Ishikawa (cell line): ENCODE data around the gene ARG2.

Experiments
- CEBPB ChIP-seq: IDR thresholded peaks from 2 replicates; pipeline ENCODE4 v1.6.1; 2012
- CREB1 ChIP-seq: IDR thresholded peaks from 2 replicates; pipeline ENCODE4 v1.6.1; 2012; ENCODE audit warnings: low read depth
- EGR1 ChIP-seq: IDR thresholded peaks from 2 replicates; pipeline ENCODE4 v1.6.1; 2012
- EP300 ChIP-seq: IDR thresholded peaks from 2 replicates; pipeline ENCODE4 v1.6.1; 2012; ENCODE audit warnings: borderline replicate concordance
- FOXM1 ChIP-seq: IDR thresholded peaks from 2 replicates; pipeline ENCODE4 v1.6.1; 2012; ENCODE audit warnings: low read depth, borderline replicate concordance
- NFIC ChIP-seq: IDR thresholded peaks from 2 replicates; pipeline ENCODE4 v1.6.1; 2012
- RAD21 ChIP-seq: IDR thresholded peaks from 2 replicates; pipeline ENCODE4 v1.6.1; 2012; ENCODE audit warnings: low read depth
- TAF1 ChIP-seq: IDR thresholded peaks from 2 replicates; pipeline ENCODE4 v1.6.1; 2012; ENCODE audit warnings: low read depth, mild to moderate bottlenecking
- TCF12 ChIP-seq: IDR thresholded peaks from 2 replicates; pipeline ENCODE4 v1.6.1; 2012; ENCODE audit warnings: low read depth
- TEAD4 ChIP-seq: IDR thresholded peaks from 2 replicates; pipeline ENCODE4 v1.6.1; 2012
- YY1 ChIP-seq: IDR thresholded peaks from 2 replicates; pipeline ENCODE4 v1.6.1; 2012; ENCODE audit warnings: low read depth
- ZBTB7A ChIP-seq: IDR thresholded peaks from 2 replicates; pipeline ENCODE4 v1.6.1; 2012; ENCODE audit warnings: low read depth
- TF ChIP-seq, protein P1 (sequence below): IDR thresholded peaks from 2 replicates; pipeline ENCODE4 v1.6.1; 2012
- TF ChIP-seq, protein P2 (sequence below): IDR thresholded peaks from 2 replicates; pipeline ENCODE4 v1.6.1; 2012; ENCODE audit warnings: low read depth, mild to moderate bottlenecking
- TF ChIP-seq, protein P3 (sequence below): IDR thresholded peaks from 2 replicates; pipeline ENCODE4 v1.6.1; 2012

Gene ARG2

DNA sequence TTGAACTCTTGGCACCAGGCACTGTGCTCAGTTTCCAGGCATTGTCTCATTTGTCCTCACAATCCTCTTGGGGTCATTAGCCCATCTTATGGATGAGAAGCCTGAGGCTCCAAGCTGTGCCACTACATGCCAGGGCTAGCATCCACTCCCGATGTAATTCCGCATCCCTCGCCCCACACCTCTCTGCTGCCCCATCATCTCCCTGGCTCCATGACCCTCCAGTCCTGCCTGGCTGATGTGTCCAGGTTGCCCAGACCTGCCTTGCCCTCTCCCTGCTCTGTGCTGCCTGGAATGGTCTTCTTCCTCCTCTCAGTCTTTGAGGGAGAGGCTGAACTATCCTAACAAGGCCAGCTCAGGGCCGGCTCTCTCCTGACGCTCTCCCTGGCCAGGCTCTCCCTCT lies 47.1 kb upstream of the ARG2 start:
- TF ChIP-seq TAF1 (no peak), ZBTB7A (no peak), CEBPB (no peak), FOXM1 (no peak), YY1 (no peak), CREB1 (no peak), TEAD4 (no peak), NFIC (no peak), RAD21 (no peak), EGR1 (no peak), TCF12 (no peak), EP300 (no peak)
- TF ChIP-seq, protein P1, sequence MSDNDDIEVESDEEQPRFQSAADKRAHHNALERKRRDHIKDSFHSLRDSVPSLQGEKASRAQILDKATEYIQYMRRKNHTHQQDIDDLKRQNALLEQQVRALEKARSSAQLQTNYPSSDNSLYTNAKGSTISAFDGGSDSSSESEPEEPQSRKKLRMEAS, result no peak
- TF ChIP-seq, protein P2, sequence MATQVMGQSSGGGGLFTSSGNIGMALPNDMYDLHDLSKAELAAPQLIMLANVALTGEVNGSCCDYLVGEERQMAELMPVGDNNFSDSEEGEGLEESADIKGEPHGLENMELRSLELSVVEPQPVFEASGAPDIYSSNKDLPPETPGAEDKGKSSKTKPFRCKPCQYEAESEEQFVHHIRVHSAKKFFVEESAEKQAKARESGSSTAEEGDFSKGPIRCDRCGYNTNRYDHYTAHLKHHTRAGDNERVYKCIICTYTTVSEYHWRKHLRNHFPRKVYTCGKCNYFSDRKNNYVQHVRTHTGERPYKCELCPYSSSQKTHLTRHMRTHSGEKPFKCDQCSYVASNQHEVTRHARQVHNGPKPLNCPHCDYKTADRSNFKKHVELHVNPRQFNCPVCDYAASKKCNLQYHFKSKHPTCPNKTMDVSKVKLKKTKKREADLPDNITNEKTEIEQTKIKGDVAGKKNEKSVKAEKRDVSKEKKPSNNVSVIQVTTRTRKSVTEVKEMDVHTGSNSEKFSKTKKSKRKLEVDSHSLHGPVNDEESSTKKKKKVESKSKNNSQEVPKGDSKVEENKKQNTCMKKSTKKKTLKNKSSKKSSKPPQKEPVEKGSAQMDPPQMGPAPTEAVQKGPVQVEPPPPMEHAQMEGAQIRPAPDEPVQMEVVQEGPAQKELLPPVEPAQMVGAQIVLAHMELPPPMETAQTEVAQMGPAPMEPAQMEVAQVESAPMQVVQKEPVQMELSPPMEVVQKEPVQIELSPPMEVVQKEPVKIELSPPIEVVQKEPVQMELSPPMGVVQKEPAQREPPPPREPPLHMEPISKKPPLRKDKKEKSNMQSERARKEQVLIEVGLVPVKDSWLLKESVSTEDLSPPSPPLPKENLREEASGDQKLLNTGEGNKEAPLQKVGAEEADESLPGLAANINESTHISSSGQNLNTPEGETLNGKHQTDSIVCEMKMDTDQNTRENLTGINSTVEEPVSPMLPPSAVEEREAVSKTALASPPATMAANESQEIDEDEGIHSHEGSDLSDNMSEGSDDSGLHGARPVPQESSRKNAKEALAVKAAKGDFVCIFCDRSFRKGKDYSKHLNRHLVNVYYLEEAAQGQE, result no peak
- TF ChIP-seq, protein P3, sequence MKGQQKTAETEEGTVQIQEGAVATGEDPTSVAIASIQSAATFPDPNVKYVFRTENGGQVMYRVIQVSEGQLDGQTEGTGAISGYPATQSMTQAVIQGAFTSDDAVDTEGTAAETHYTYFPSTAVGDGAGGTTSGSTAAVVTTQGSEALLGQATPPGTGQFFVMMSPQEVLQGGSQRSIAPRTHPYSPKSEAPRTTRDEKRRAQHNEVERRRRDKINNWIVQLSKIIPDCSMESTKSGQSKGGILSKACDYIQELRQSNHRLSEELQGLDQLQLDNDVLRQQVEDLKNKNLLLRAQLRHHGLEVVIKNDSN, result no peak

DNA sequence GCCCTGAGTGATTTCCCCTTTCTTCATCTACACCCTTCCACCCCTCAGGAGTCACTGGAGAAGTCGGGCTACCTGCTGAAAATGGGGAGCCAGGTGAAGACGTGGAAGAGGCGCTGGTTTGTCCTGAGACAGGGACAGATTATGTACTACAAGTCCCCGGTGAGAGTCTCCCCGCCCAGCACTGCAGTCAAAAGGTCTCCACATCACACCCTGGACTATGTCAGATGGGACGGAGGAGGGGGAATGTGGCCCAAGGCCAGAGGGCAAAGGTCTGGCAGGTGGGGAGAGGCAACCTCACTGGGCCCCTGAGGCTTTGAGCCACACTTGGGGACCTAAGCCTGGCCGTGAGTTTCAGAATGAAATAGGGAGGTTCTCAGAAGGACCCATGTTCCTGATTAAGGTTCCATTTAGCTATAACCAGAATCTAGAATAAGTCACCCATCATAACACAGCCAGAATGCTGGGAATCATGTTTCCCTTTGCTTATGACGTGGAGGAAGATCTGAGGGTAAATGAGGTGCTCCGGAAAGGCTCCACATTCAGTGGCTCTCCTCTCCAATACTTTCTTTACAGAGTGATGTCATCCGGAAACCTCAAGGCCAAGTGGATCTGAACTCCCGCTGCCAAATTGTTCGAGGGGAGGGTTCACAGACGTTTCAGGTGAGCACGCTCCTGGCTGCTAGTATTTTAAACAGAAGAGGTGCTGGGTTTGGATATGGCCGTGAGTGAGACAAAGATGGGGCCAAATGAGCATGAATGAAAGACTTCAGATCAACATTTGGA lies 46.3 kb upstream of the ARG2 start:
- TF ChIP-seq, protein P2, result no peak
- no peak for TF ChIP-seq CEBPB

DNA sequence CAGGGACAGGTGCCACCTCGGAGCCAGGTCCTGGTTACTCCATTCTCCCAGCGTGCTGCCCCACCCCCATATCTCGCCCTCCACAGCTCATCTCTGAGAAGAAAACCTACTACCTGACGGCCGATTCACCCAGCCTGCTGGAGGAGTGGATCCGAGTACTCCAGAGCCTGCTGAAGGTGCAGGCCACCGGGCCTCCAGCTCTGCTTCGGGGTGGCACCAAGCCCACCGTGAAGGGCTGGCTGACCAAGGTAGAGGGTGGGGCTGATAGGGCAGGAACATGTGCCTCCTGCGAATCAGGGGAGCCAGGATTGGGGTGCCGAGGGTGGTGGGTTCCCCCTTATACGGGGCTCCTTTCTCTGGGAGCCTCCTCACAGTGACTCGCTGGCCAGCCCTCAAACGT lies 45.6 kb upstream of the ARG2 start:
- TF ChIP-seq, protein P2, result no peak
- no peak for TF ChIP-seq EGR1
- no peak for TF ChIP-seq EP300
- TF ChIP-seq RAD21, result no peak
- no peak for TF ChIP-seq YY1
- no peak for TF ChIP-seq TAF1
- no peak for TF ChIP-seq FOXM1

DNA sequence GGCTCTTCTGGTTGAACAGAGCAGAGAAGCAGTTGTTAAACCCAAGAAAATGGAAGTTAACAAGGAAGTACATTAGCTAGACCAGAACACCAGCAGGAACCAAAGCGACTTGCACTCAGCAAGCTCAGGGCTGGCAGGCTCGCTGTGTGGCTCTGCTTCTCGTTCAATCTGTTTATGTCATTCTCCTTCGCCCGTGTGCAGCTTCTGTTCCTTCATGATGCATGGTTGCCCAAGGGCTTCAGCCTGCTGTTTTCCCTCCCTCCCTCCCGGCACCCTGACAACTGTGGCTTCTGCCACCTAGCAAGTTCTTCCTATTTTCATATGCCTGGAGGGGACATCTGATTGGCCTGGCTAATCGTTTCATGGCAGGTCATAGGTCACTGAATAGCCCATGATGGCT lies 44.9 kb upstream of the ARG2 start:
- TF ChIP-seq, protein P3, result no peak
- TF ChIP-seq, protein P1, result no peak
- TF ChIP-seq YY1, result no peak

DNA sequence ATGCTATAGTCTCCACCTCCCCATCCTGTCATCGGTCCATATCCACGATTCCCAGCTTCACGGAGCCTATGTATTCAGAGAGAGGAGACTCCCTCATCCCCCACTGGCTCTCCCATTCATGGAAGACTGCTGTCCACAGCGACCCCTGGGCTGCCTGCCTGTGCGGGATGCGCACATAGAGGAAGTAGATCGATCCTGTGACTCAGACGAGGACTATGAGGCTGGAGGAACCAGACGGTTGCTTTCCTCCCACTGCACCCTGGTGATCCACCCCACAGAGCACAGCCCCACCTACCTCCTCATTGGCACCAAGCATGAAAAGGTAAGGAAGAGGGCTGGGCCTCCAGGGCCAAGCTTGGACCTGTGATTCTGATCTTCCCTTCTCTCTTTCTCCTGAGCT lies 44.0 kb upstream of the ARG2 start:
- TF ChIP-seq, protein P3, result no peak
- no peak for TF ChIP-seq EP300
- TF ChIP-seq CREB1, result no peak
- no peak for TF ChIP-seq FOXM1
- TF ChIP-seq, protein P1, result no peak
- TF ChIP-seq ZBTB7A, result no peak
- TF ChIP-seq NFIC, result no peak
- TF ChIP-seq TCF12, result no peak
- no peak for TF ChIP-seq CEBPB
- no peak for TF ChIP-seq YY1
- TF ChIP-seq RAD21, result no peak
- no peak for TF ChIP-seq EGR1
- TF ChIP-seq, protein P2, result no peak
- no peak for TF ChIP-seq TAF1
- no peak for TF ChIP-seq TEAD4
